H1 (cell line): ENCODE measurements around the gene MCHR1. TPM values are rescaled to one million over a fixed set of nuclear protein-coding genes. Genes with fewer than 3 reads are reported as not detected.

Experiments
- CTCF ChIA-PET: fragments of 300-600 bp; sonication (Branson Sonifier 250); formaldehyde crosslinking; loops from one replicate; lab custom pipeline; 2021; ENCODE audit not compliant: partially characterized antibody; lab: Charles Lee
- POLR2A ChIA-PET: fragments of 300-600 bp; sonication (Branson Sonifier 250); formaldehyde crosslinking; loops from one replicate; lab custom pipeline; 2021; ENCODE audit warnings: inconsistent platforms; ENCODE audit not compliant: partially characterized antibody; lab: Charles Lee
- DNase-seq, 2 experiments: peaks; one replicate each; pipeline versions ENCODE4 v3.0.0 to v3.0.0-alpha.2; 2010 to 2022; ENCODE audit warnings: low spot score in 2 of 2, low read depth in 1 of 2, mixed read lengths in 1 of 2
- FAIRE-seq: peaks from 2 replicates; lab custom pipeline; 2011; peaks lifted over from hg19 to GRCh38; lab: Jason Lieb, UNC
- H2AFZ ChIP-seq: 2 replicates; pipeline ENCODE4 v1.8.1; 2012; ENCODE audit warnings: low read length, inconsistent platforms
- H2AK5ac ChIP-seq: 2 replicates; pipeline ENCODE4 v1.6.1; 2013; ENCODE audit warnings: low read depth, low read length
- H2BK120ac ChIP-seq: replicated peaks from 2 replicates; pipeline ENCODE3; 2013; ENCODE audit warnings: low read depth, low read length, inconsistent platforms
- H2BK12ac ChIP-seq: 2 replicates; pipeline ENCODE4 v1.6.1; 2013; ENCODE audit warnings: low read depth, low read length
- H2BK15ac ChIP-seq: 2 replicates; pipeline ENCODE4 v1.6.1; 2013; ENCODE audit warnings: low read length
- H2BK20ac ChIP-seq: 2 replicates; pipeline ENCODE4 v1.6.1; 2013; ENCODE audit warnings: low read length
- H2BK5ac ChIP-seq: 2 replicates; pipeline ENCODE4 v1.6.1; 2013; ENCODE audit warnings: low read depth, low read length
- H3K14ac ChIP-seq: 2 replicates; pipeline ENCODE4 v1.6.1; 2013; ENCODE audit warnings: inconsistent platforms; ENCODE audit not compliant: insufficient read length
- H3K18ac ChIP-seq: 2 replicates; pipeline ENCODE4 v1.6.1; 2013; ENCODE audit warnings: low read length; ENCODE audit errors: extremely low read depth
- H3K23ac ChIP-seq: 2 replicates; pipeline ENCODE4 v1.6.1; 2013; ENCODE audit warnings: inconsistent platforms; ENCODE audit not compliant: insufficient read length
- H3K23me2 ChIP-seq: 2 replicates; pipeline ENCODE4 v1.6.1; 2013; ENCODE audit warnings: low read depth, low read length
- H3K27ac ChIP-seq: 2 replicates; pipeline ENCODE4 v1.6.1; 2011; ENCODE audit warnings: low read depth, low read length, inconsistent platforms
- H3K27me3 ChIP-seq, 4 experiments: replicated peaks in 1 of 4; 1 replicate in 1 of 4; 2 replicates in 3 of 4; pipeline versions ENCODE4 v1.6.1 to v1.8.1; 2011 to 2013; ENCODE audit warnings: low read length in 3 of 4, mild to moderate bottlenecking in 3 of 4, inconsistent platforms in 2 of 4, mixed read lengths in 2 of 4, moderate library complexity in 1 of 4; ENCODE audit not compliant: control insufficient read depth in 3 of 4, insufficient read depth in 3 of 4; ENCODE audit errors: extremely low read depth in 1 of 4
- H3K36me3 ChIP-seq, 4 experiments: 2 replicates each; pipeline versions ENCODE4 v1.6.1 to v1.8.1; 2011 to 2013; ENCODE audit warnings: mild to moderate bottlenecking in 4 of 4, low read length in 3 of 4, moderate library complexity in 2 of 4, control low read depth in 1 of 4, inconsistent platforms in 1 of 4; ENCODE audit not compliant: insufficient read depth in 4 of 4, control insufficient read depth in 2 of 4
- H3K4ac ChIP-seq: replicated peaks from 2 replicates; pipeline ENCODE3; 2013; ENCODE audit warnings: low read length, low read depth, mixed read lengths, inconsistent platforms; ENCODE audit not compliant: insufficient read length
- H3K4me1 ChIP-seq, 4 experiments: replicated peaks in 1 of 4; 1 replicate in 1 of 4; 2 replicates in 3 of 4; pipeline versions ENCODE4 v1.6.1 to v1.8.1; 2011 to 2013; ENCODE audit warnings: low read length in 3 of 4, inconsistent platforms in 2 of 4, mixed read lengths in 1 of 4; ENCODE audit not compliant: insufficient read depth in 4 of 4, control insufficient read depth in 3 of 4
- H3K4me2 ChIP-seq, 2 experiments: 2 replicates each; pipeline versions ENCODE4 v1.6.1 to v1.8.1; 2011 to 2013; ENCODE audit warnings: low read depth in 2 of 2, low read length in 2 of 2, control low read depth in 1 of 2, inconsistent platforms in 1 of 2, mild to moderate bottlenecking in 1 of 2; ENCODE audit not compliant: insufficient read depth in 1 of 2
- H3K4me3 ChIP-seq, 4 experiments: fragments of 200-600, 300-600 bp in 1 of 4; sonication (generic), shearing (Covaris generic), sonication (Bioruptor Twin) in 1 of 4; 2 replicates each; pipeline versions ENCODE4 v1.5.1 to v1.8.1; 2011 to 2016; ENCODE audit warnings: low read length in 4 of 4, low read depth in 3 of 4, control low read depth in 2 of 4, inconsistent platforms in 2 of 4, mild to moderate bottlenecking in 2 of 4, mixed read lengths in 1 of 4, moderate library complexity in 1 of 4; ENCODE audit not compliant: insufficient read depth in 2 of 4; ENCODE audit errors: extremely low read depth in 1 of 4
- H3K56ac ChIP-seq: replicated peaks from 2 replicates; pipeline ENCODE3; 2013; ENCODE audit warnings: low read depth, mild to moderate bottlenecking, mixed read lengths, low read length, inconsistent platforms; ENCODE audit not compliant: insufficient read length
- H3K79me1 ChIP-seq: 2 replicates; pipeline ENCODE4 v1.6.1; 2013; ENCODE audit warnings: low read depth, low read length, control low read depth
- H3K79me2 ChIP-seq, 2 experiments: 2 replicates each; pipeline versions ENCODE4 v1.6.1 to v1.8.1; 2012 to 2013; ENCODE audit warnings: low read length in 2 of 2, mild to moderate bottlenecking in 2 of 2, inconsistent platforms in 1 of 2; ENCODE audit not compliant: insufficient read depth in 2 of 2, control insufficient read depth in 1 of 2
- H3K9ac ChIP-seq, 4 experiments: replicated peaks in 1 of 4; 1 replicate in 1 of 4; 2 replicates in 3 of 4; pipeline versions ENCODE4 v1.6.1 to v1.8.1; 2011 to 2013; ENCODE audit warnings: low read depth in 3 of 4, low read length in 3 of 4, control low read depth in 2 of 4, mild to moderate bottlenecking in 2 of 4, moderate library complexity in 2 of 4, inconsistent platforms in 1 of 4; ENCODE audit errors: extremely low read depth in 1 of 4
- H3K9me3 ChIP-seq, 2 experiments: 2 replicates each; pipeline versions ENCODE4 v1.6.1 to v1.8.1; 2012 to 2013; ENCODE audit warnings: mild to moderate bottlenecking in 2 of 2, moderate library complexity in 2 of 2, control low read depth in 1 of 2, inconsistent platforms in 1 of 2, low read depth in 1 of 2, low read length in 1 of 2, mixed read lengths in 1 of 2; ENCODE audit not compliant: insufficient read depth in 2 of 2
- H4K20me1 ChIP-seq, 2 experiments: replicated peaks in 1 of 2; 2 replicates each; pipeline versions ENCODE3 to v1.8.1; 2011 to 2013; ENCODE audit warnings: inconsistent platforms in 2 of 2, low read length in 2 of 2, mild to moderate bottlenecking in 1 of 2; ENCODE audit not compliant: insufficient read depth in 2 of 2, control insufficient read depth in 1 of 2
- H4K5ac ChIP-seq: 2 replicates; pipeline ENCODE4 v1.6.1; 2013; ENCODE audit warnings: low read length, low read depth, mixed read lengths, inconsistent platforms; ENCODE audit not compliant: insufficient read length
- H4K8ac ChIP-seq: 2 replicates; pipeline ENCODE4 v1.8.0; 2013; ENCODE audit warnings: mild to moderate bottlenecking, moderate library complexity, low read length, inconsistent platforms; ENCODE audit not compliant: insufficient read depth; ENCODE audit errors: extremely low read depth
- H4K91ac ChIP-seq: replicated peaks from 2 replicates; pipeline ENCODE3; 2013; ENCODE audit warnings: low read length, mixed read lengths, inconsistent platforms; ENCODE audit not compliant: insufficient read length
- CBX8 ChIP-seq: fragments of 300-800, 300-1000 bp; sonication (generic); IDR thresholded peaks from 2 replicates; pipeline ENCODE4 v1.7.1; 2016; ENCODE audit warnings: low read depth, low read length, borderline replicate concordance
- POLR2A ChIP-seq, 2 experiments: IDR thresholded peaks; 1 replicate in 1 of 2; 2 replicates in 1 of 2; pipeline ENCODE4 v1.6.1; 2011; ENCODE audit warnings: low read depth in 2 of 2, low read length in 2 of 2, mild to moderate bottlenecking in 2 of 2; ENCODE audit errors: control extremely low read depth in 1 of 2
- SIX5 ChIP-seq: IDR thresholded peaks from 2 replicates; pipeline ENCODE4 v1.6.1; 2011; ENCODE audit warnings: mild to moderate bottlenecking, low read depth, low read length
- SRF ChIP-seq: IDR thresholded peaks from 2 replicates; pipeline ENCODE4 v1.6.1; 2011; ENCODE audit warnings: mild to moderate bottlenecking, low read depth, low read length, moderate library complexity
- WGBS, 2 experiments: shearing (Covaris generic) in 1 of 2; methylation state at CpG; one replicate each; pipeline versions ENCODE4 v1.1.6 to v1.1.7; 2013 to 2015; ENCODE audit warnings: low lambda C conversion rate in 2 of 2, mixed read lengths in 2 of 2, inconsistent platforms in 1 of 2, low coverage in 1 of 2, missing lambda C conversion rate in 1 of 2; ENCODE audit not compliant: insufficient replicate concordance in 2 of 2, insufficient coverage in 1 of 2, insufficient read length in 1 of 2; ENCODE audit errors: extremely low coverage in 1 of 2, missing lambda C conversion rate in 1 of 2; 5-methylcytosine and 5-hydroxymethylcytosine counted together
- polyA plus RNA-seq, 7 experiments: library from polyadenylated mRNA; depleted of rRNA in 3 of 7; stranded (reverse) in 5 of 7; unstranded in 2 of 7; fragments of >200 nt in 5 of 7; fragments of 200-250 nt in 2 of 7; gene quantifications; 1 replicate in 5 of 7; 2 replicates in 1 of 7; 4 replicates in 1 of 7; pipeline versions ENCODE4 v1.2.1 to v1.2.3, GENCODE V29; 2011 to 2013; ENCODE audit warnings: missing spikeins in 2 of 7, mixed read lengths in 2 of 7
- total RNA-seq: library from RNA; stranded (reverse); fragmentation: NEBNext Ultra II Directional; extraction: Animal tissue kit (Norgen Biotek cat#: 25700); gene quantifications from 2 replicates; pipeline ENCODE4 v1.2.1, GENCODE V29; 2021
- TF ChIP-seq, protein P1 (sequence below): IDR thresholded peaks from 2 replicates; pipeline ENCODE4 v1.6.1; 2012; ENCODE audit warnings: low read length, inconsistent platforms

MCHR1 gene
- total and polyA plus RNA-seq, 2 of the 8 experiments (the other 6 are each of a cell fraction or from before 2014, with no cell fraction given): 0.91 to 7.6 TPM

DNA sequence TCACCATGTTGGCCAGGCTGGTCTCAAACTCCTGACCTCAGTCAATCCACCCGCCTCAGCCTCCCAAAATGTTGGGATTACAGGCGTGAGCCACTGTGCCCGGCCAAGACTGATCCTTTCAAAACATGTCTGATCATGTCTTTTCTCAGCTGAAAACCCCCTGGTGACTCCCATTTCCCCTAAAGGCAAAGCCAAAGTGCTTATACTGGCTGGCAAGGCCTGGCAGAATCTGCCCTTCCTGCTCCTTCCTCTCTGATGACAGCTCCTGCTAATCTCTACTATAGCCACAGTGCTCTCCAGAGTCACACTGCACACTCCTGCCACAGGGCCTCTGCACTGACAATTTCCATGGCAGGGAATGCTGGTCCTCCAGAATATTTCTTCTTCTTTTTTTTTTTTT, 2.6 kb upstream of the MCHR1 start:
- no peak for TF ChIP-seq CBX8
- no peak for TF ChIP-seq POLR2A (IDR thresholded peaks at IDR 0.05; ENCODE audit: control extremely low read depth in 1 of 2, low read depth in 2 of 2, low read length in 2 of 2)
- TF ChIP-seq, protein P1, sequence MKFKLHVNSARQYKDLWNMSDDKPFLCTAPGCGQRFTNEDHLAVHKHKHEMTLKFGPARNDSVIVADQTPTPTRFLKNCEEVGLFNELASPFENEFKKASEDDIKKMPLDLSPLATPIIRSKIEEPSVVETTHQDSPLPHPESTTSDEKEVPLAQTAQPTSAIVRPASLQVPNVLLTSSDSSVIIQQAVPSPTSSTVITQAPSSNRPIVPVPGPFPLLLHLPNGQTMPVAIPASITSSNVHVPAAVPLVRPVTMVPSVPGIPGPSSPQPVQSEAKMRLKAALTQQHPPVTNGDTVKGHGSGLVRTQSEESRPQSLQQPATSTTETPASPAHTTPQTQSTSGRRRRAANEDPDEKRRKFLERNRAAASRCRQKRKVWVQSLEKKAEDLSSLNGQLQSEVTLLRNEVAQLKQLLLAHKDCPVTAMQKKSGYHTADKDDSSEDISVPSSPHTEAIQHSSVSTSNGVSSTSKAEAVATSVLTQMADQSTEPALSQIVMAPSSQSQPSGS: no peak
- no peak for TF ChIP-seq SIX5
- TF ChIP-seq SRF: no peak
- H3K27ac ChIP-seq: no peak overlapping the region
- H3K79me1 ChIP-seq: no peaks in the 10 kb centered on the region
- H2BK5ac ChIP-seq: peak overlapping the region; percentile 44; the same call in 1 of the 2 replicates
- peak overlapping the region; percentile 38 for H3K4ac ChIP-seq
- 80% methylated on average over 3 of the region's 3 CpGs; no CpG with 5 or more reads in 1 of the 2 experiments for WGBS, 2 experiments
- FAIRE-seq (no peak), DNase-seq (no peak)
- H3K4me2 ChIP-seq: no peak overlapping the region
- ChIA-PET POLR2A (interaction anchor here (0.6 to 1.6 kb wide), 2 partner anchors 8 to 90 kb away, joined by 3 to 5 read pairs; no protein-coding TSS in a partner anchor), CTCF (interaction anchor here (0.6 to 1.2 kb wide), 5 partner anchors 30 to 240 kb away, joined by 3 to 6 read pairs (median 3); no protein-coding TSS in a partner anchor)
- H2BK120ac ChIP-seq: no peak overlapping the region
- no peak overlapping the region for H3K4me3 ChIP-seq
- H3K14ac ChIP-seq: no peak overlapping the region
- H2AK5ac ChIP-seq: no peak overlapping the region
- no peak overlapping the region for H3K56ac ChIP-seq
- peak overlapping the region; percentile 64 for H4K91ac ChIP-seq
- no peak overlapping the region for H2BK20ac ChIP-seq
- no peaks in the 10 kb centered on the region for H3K23me2 ChIP-seq
- H3K79me2 ChIP-seq: no peaks in the 10 kb centered on the region
- no peaks in the 10 kb centered on the region for H3K27me3 ChIP-seq
- peaks cover 8 to 23% (median 15%) of the 10 kb centered on the region in 4 experiments for H3K4me1 ChIP-seq
- no peaks in the 10 kb centered on the region for H4K20me1 ChIP-seq
- H2BK15ac ChIP-seq: no peak overlapping the region
- H3K9ac ChIP-seq: no peak overlapping the region
- no peak overlapping the region for H3K23ac ChIP-seq
- no peak overlapping the region for H3K18ac ChIP-seq
- no peak overlapping the region for H4K5ac ChIP-seq
- H2BK12ac ChIP-seq: no peak overlapping the region
- no peak overlapping the region for H4K8ac ChIP-seq
- H2AFZ ChIP-seq: no peak overlapping the region
- H3K36me3 ChIP-seq: no peaks in the 10 kb centered on the region
- 0 out of 4 replicates have a peak, but pooled peaks cover 0 to 2% of the 10 kb centered on the region in 2 experiments for H3K9me3 ChIP-seq
